ENCODE data around the gene ELOVL1. TPM values are rescaled to one million over a fixed set of nuclear protein-coding genes. Genes with fewer than 3 reads are reported as not detected.

Gene ELOVL1
- total RNA-seq, 1 experiment from 2014 or later = 128 TPM

- Histone ChIP-seq H3K9me3 (ENCODE audit: low read length) (no peaks in the 10 kb centered on the region), H3K27ac (ENCODE audit: low read length) (no peak overlapping the region), H3K36me3 (ENCODE audit: low read depth, low read length) (no peaks in the 10 kb centered on the region), H3F3A (ENCODE audit: low read length, unreplicated experiment) (no peaks in the 10 kb centered on the region), H4K20me1 (ENCODE audit: low read length) (no peaks in the 10 kb centered on the region), H3K4me2 (ENCODE audit: low read length) (no peak overlapping the region), H3K79me2 (ENCODE audit: low read length) (no peaks in the 10 kb centered on the region), H3K9ac (ENCODE audit: low read length) (no peak overlapping the region), H2AFZ (ENCODE audit: low read length) (no peak overlapping the region), H3K4me3 (ENCODE audit: low read length) (no peak overlapping the region), H3K9me2 (replicated peaks; ENCODE audit: low read length) (no peaks in the 10 kb centered on the region), H3K4me1 (ENCODE audit: insufficient read depth, low read length) (no peaks in the 10 kb centered on the region), H3K27me3 (ENCODE audit: low read length) (no peaks in the 10 kb centered on the region)
- DNase-seq = no peak
- intact Hi-C loops (cut with micrococcal nuclease) = no loop called here
- ChIA-PET POLR2A (ENCODE audit: unreplicated experiment) (no interaction called here), CTCF (no interaction called here)
- no peak for TF ChIP-seq EZH2phosphoT487 (IDR thresholded peaks at IDR 0.05; ENCODE audit: borderline replicate concordance, low read length)
- TF ChIP-seq EZH2 (IDR thresholded peaks at IDR 0.05; ENCODE audit: low read length, unreplicated experiment) = no peak
- no peak for TF ChIP-seq CTCF (conservative IDR thresholded peaks at IDR 0.05; ENCODE audit: low read depth, low read length)
- ATAC-seq = no peak
- BruUV-seq (replicated peaks) = no TSS peak
Measured at GRCh38 chr1:43319766-43320165, 48.0 kb downstream of the ELOVL1 start.

GRCh38 chr1:43319288-43319687 lies 48.5 kb downstream of the ELOVL1 start:
- no TSS peak for BruUV-seq (replicated peaks)
- H3K4me1 ChIP-seq (ENCODE audit: insufficient read depth, low read length) = no peaks in the 10 kb centered on the region
- TF ChIP-seq EZH2 (IDR thresholded peaks at IDR 0.05; ENCODE audit: low read length, unreplicated experiment) (no peak), EZH2phosphoT487 (IDR thresholded peaks at IDR 0.05; ENCODE audit: borderline replicate concordance, low read length) (no peak), CTCF (conservative IDR thresholded peaks at IDR 0.05; ENCODE audit: low read depth, low read length) (no peak)

GRCh38 chr1:43318831-43319230 lies 49.0 kb downstream of the ELOVL1 start:
- Histone ChIP-seq H3K27ac (ENCODE audit: low read length) (no peak overlapping the region), H3K9ac (ENCODE audit: low read length) (no peak overlapping the region), H3K9me3 (ENCODE audit: low read length) (no peaks in the 10 kb centered on the region), H3K4me2 (ENCODE audit: low read length) (no peak overlapping the region), H3K4me1 (ENCODE audit: insufficient read depth, low read length) (no peaks in the 10 kb centered on the region), H3K36me3 (ENCODE audit: low read depth, low read length) (no peaks in the 10 kb centered on the region), H3K4me3 (ENCODE audit: low read length) (no peak overlapping the region), H3F3A (ENCODE audit: low read length, unreplicated experiment) (no peaks in the 10 kb centered on the region), H3K9me2 (replicated peaks; ENCODE audit: low read length) (no peaks in the 10 kb centered on the region), H4K20me1 (ENCODE audit: low read length) (no peaks in the 10 kb centered on the region), H3K79me2 (ENCODE audit: low read length) (no peaks in the 10 kb centered on the region), H3K27me3 (ENCODE audit: low read length) (no peaks in the 10 kb centered on the region), H2AFZ (ENCODE audit: low read length) (no peak overlapping the region)
- POLR2A ChIA-PET (ENCODE audit: unreplicated experiment) = no interaction called here
- DNase-seq (no peak), ATAC-seq (no peak; the same call in 1 of the 2 replicates)
- TF ChIP-seq EZH2phosphoT487 (IDR thresholded peaks at IDR 0.05; ENCODE audit: borderline replicate concordance, low read length) (no peak), EZH2 (IDR thresholded peaks at IDR 0.05; ENCODE audit: low read length, unreplicated experiment) (no peak), CTCF (conservative IDR thresholded peaks at IDR 0.05; ENCODE audit: low read depth, low read length) (no peak)
- BruUV-seq (replicated peaks) = no TSS peak
- intact Hi-C loops (cut with micrococcal nuclease) = no loop called here
- CTCF ChIA-PET = no interaction called here

More at GRCh38 chr1:43319288-43319687, 48.5 kb downstream of the ELOVL1 start:
- Histone ChIP-seq H3K9me3 (ENCODE audit: low read length) (no peaks in the 10 kb centered on the region), H3K27me3 (ENCODE audit: low read length) (no peaks in the 10 kb centered on the region), H3K9ac (ENCODE audit: low read length) (no peak overlapping the region), H4K20me1 (ENCODE audit: low read length) (no peaks in the 10 kb centered on the region), H3K4me2 (ENCODE audit: low read length) (no peak overlapping the region), H3K9me2 (replicated peaks; ENCODE audit: low read length) (no peaks in the 10 kb centered on the region), H2AFZ (ENCODE audit: low read length) (no peak overlapping the region), H3K79me2 (ENCODE audit: low read length) (no peaks in the 10 kb centered on the region), H3K36me3 (ENCODE audit: low read depth, low read length) (no peaks in the 10 kb centered on the region), H3F3A (ENCODE audit: low read length, unreplicated experiment) (no peaks in the 10 kb centered on the region), H3K27ac (ENCODE audit: low read length) (no peak overlapping the region), H3K4me3 (ENCODE audit: low read length) (no peak overlapping the region)
- intact Hi-C loops (cut with micrococcal nuclease) = no loop called here
- POLR2A ChIA-PET (ENCODE audit: unreplicated experiment) = no interaction called here
- no peak for DNase-seq
- CTCF ChIA-PET = no interaction called here
- no peak for ATAC-seq
